ENCODE measurements around the gene ZSCAN29.

GRCh38 chr15:43402255-43402654, 31.4 kb upstream of the ZSCAN29 start:
- TF ChIP-seq EZH2 (IDR thresholded peaks at IDR 0.05; ENCODE audit: insufficient read depth, poor library complexity, severe bottlenecking): no peak
- no peak for TF ChIP-seq EZH2phosphoT487 (IDR thresholded peaks at IDR 0.05; ENCODE audit: insufficient read depth, low read depth)

Data from GM23248 (cell line).